AML-193 (cell line): Measurements from ENCODE around the gene PRKCA.
"Not testable (repeated sequence)": the region's sequence is repeated elsewhere in the genome, so short reads cannot be mapped to it uniquely, and the experiment has no call there.

Experiments used
- DNase-seq, 2 experiments: peaks; one replicate each; lab custom pipeline; 2025; lab: John Stamatoyannopoulos, UW

PRKCA gene

DNA sequence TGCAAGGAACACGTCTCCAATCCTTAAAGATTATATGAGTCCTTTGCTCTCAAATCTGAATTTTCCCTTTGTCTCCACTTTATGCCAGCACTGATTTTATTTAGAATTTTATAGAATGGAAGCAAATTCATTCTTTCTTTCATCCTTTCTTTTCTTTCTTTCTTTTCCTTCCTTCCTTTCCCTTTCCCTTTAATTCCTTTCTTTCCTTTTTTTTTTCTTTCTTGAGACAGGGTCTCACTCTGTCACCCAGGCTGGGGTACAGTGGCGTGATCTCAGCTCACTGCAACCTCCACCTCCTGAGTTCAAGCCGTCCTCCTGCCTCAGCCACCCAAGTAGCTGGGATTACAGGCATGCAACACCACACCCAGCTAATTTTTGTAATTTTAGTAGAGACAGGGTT is 187.2 kb downstream of the PRKCA start:
- not testable (repeated sequence) for DNase-seq

DNA sequence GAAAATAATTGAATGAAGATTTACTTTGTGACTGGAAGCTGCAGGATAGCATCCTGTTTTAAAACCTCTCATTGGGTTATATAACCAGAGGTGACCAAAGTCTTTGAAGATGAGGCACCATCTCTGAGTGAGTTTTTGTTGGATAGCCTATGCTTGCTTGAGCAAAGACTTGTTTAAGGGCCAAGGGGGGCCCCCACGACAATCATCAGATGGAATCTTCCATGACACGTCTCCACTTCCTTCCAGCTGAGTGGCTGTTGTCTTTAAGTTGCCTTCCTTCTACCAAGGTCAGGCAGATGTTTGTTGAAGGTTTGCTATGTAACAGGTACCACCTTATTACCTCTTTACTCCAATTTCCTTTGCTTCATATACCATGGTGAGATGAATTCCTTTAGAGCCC is 188.8 kb downstream of the PRKCA start:
- no peak for DNase-seq

DNA sequence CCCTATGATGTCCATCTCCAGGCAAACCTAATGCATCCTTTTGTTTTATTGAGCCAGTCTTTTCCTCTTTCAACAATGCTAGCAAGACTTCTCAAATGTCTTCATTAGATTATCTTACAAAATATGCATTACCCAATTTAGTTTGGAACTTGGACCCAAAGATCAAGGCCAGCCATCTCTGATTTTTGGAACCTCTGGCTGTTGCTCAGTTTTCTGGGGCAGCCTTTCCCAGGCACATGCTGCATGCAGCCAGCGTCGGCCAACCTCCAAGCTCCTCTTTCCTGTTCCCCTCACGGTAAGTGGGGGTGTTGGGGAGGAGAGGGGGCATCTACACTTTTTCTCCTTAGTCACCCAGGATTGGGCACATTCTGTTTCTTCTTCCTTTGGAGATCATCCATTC is 189.3 kb downstream of the PRKCA start:
- DNase-seq, result no peak

DNA sequence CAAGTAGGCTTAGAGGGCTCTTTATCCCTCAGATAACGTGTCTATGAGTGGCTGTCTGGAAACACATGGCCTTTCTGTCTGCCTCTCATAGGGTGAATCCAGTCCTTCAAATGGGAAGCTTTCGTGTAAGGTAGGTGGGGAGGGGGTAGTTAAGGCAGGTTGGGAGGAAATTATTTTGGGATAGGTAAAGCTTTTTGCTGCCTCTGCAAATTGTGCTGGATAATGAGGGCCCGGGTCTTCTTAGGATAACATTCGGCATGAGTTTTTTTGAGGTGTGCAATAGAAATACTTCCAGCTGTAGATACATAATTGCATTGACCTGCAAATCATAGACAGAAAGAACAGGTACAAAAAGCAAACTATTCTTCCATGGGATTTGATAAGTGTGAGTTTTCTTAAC is 189.7 kb downstream of the PRKCA start:
- DNase-seq, result no peak

DNA sequence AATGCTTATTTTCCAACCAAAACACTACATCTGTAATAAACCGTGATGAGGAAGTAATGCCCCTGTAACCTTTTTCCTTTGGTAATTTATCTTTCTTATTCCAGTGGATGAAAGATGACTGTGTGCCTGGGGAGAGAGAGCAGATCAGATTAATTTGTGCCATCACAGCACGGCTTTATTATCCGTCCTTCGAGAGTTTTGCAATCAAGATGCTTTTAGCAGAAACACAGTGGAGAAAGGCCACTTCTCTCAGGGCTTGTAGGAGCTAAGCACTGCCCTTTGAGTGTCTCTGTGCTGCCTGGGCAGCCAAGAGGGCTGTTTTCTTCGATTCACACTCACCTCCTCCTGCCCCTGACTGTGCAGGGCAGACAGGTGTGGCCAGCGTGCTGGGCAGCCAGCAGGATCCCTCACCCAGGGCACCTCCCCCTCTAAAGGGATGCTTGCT is 190.2 kb downstream of the PRKCA start:
- no peak for DNase-seq

DNA sequence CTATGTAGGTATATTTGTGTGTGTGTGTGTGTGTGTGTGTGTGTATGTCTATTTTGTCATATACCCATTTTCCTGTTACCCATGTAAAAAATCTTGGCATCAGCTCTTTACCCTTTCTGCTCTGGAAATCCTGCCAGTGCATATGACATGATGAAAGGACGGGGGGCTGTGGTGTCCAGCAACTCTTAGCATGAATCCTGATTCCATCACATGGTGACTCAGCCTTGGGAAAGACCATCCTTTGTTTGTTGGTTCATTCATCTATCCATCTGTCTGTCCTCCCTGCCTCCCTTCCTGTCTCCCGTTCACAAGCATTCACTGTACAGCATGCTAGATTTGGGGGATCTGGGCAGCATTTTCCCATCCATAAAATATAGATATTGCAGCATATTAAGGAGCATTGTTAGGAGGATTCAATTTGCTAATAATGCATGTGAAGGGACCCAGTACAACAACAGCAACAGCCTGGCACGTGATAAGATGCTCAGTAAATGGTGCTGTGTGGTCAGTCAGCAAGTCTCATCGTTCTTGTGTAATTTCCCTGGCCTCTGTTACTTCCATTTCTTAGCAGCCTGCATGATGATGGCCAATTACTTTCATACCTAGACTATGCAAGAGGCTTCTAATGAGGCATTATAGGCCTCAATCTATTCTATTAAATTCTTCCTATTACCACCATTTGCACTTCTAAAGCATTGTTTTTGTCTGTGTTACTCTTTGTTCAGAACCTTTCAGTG is 191.0 kb downstream of the PRKCA start:
- peak; percentile 93 to 96 for DNase-seq

DNA sequence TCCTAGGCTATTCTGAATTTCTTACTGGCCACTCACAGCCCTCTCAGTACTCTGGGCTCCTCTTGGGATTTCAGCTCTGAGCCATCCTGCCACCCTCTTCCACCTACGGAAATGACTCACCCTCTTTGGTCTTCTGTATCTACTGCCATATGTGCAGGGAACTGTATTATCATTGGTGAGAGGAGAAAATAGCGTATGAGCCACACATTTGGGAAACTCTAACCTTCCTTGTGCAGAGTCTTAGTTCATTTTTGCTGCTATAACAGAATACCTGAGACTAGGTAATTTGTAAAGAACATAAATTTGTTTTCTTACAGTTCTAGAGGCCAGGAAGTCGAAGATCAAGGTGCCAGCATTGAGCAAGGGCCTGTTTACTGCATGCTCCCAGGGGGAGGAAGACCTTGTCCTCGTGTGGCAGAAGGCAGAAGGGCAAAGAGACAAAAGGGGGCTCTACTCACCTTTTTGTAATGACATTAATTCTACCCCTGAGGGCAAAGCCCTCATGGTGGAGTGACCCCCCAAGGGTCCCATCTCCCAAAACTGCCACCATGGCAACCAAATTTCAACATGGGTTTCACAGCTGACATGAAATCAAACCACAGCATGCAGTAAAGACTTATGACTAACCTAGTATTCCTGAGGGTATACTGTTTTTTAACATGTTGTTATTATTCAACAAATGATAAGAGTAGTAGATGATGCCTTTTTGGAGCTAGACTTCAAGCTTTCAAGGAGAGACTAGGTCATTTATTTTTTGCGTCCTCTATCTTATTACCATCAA is 191.8 kb downstream of the PRKCA start:
- DNase-seq, result peak; percentile 92 to 95

DNA sequence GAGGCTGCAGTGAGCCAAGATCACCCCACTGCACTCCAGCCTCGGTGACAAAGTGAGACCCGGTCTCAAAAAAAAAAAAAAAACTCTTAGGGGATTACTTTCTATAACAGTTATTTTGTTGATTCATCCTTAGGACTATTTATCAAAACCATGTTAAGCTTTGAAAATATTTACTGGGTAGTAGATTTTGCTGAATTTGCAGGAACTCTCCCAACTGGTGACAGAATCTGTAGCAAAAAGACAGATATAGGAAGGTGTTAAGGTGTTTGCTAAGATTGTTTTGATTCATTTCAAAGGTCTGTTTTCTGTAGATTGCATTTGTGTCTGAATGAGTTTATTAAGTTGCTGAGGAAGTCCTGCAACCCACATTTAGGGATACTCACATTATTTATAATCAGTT is 192.6 kb downstream of the PRKCA start:
- DNase-seq, result no peak

DNA sequence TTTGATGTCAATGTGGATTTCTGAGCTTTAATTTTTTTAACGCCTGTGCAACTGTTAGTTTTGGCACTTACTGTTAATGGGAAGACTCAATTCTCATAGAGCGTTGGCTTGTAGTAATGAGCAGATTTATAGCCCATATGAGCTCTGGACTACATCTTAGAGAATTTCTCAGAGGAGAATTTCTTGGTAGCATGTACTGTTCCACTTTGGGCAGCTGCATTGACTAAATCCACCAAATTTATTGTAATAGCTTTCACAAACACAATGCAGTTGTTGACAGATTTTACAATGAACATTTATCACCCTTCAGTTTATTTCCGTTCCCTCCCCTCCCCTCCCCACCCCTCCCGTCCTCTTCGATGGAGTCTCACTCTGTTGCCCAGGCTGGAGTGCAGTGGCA is 193.9 kb downstream of the PRKCA start:
- no peak for DNase-seq

DNA sequence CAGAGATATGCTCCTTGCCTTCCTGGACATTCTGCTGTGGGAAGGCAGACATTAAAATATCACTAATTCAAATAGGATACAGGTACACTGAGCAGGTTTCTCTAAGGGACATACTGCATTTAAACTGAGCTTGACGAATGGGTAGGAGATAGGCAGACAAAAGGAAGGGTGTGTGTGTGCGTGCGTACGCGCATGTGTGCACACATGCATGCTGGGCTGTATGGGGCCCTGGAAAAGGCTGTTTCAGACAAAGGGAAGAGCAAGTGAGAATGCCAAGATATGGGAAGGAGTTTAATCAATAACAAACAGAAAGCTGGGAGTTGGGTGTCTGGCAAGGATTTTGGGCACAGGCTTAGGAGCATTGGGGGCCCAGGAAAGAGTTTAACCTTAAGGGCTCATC is 196.2 kb downstream of the PRKCA start:
- DNase-seq, result no peak

DNA sequence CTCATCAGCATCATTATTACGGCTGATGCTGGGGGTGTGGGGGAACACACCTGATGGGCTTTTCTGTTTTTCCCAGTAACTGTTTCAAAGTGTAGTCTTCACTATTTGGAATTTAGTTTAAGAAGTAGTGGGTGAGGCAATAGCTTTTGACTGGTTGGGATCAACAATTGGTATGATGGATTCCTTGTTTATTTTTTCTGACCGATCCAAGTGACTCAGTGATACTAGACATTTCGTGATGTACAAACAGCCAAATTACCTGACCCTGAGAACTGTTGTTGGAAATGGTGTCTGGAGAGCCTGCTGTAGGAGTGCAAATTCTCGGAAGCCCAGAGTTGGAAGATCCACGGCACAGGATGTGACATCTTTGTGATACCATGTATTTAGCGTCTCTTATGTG is 204.2 kb downstream of the PRKCA start:
- DNase-seq, result no peak

DNA sequence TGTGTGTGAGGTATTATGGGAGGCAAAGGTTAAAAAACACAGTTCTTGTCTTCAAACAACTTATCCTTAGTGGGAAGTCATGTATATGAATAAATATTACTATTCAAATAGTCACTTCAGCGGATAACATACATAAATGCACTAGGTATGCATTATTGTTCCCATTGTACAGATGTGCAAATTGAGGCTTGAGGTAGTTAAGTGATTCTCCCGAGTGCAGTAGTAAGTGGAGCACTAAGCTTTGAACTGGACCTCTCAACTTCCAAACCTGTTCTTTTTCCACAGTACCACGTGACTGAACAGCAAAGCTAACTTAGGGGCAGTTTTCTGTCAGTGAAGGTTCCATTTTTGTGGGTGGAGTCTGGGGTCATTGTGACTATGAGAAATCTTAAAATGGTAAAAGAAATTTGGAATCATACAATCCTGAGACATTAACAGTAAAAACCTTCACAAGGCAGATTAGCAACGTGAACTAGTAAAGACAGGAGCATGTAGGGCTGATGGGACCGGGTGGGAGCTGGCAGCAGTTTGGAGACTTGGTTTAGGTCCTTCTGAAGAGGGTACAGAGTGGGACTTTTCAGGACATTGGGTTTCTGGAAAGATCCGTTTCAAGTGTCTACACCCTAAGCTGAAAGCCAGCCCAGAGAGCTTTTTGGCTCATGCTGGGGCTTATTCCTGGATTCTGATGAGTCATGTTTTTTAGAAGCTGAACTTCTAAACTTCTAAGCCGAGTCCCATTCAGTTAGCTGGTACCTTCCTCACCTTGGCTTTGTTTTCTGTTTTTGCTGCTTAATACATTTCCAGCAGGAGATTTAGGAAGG is 204.9 kb downstream of the PRKCA start:
- DNase-seq, result no peak

DNA sequence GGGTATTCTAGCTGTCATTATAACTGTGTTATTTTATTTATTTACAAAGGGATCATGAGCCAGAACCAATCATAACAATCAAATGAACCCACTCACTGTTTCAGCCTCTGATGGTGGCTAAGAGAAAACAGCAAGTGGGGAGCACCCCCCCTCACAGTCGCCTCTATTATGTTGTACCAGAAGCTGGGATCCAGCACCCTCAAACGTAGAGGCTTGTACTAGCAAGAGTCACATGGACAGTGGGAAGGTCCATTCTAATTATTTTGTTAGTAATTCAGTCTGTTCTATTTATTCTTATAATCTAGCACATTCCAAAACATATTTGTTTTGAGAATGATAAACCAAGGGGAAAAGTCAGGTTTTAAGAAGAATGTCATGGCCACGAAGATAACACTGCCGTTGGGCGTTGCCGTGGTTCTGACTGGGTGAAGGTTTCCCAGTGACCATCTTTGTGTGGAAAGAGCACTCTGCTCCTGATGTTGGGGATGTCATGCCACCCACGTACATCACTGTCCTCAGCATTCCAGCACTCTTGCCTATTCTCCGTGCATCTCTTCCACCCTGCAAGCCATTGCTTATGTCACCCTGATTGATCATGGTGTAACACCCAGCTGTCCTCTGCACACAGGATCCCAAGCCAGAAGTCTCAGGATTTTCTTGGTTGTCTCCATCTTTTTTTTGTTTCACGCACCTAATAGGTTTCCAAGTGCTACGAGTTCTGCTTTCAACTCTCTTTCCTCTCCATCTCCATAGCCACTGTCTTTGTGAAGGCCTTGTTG is 205.8 kb downstream of the PRKCA start:
- DNase-seq, result no peak

DNA sequence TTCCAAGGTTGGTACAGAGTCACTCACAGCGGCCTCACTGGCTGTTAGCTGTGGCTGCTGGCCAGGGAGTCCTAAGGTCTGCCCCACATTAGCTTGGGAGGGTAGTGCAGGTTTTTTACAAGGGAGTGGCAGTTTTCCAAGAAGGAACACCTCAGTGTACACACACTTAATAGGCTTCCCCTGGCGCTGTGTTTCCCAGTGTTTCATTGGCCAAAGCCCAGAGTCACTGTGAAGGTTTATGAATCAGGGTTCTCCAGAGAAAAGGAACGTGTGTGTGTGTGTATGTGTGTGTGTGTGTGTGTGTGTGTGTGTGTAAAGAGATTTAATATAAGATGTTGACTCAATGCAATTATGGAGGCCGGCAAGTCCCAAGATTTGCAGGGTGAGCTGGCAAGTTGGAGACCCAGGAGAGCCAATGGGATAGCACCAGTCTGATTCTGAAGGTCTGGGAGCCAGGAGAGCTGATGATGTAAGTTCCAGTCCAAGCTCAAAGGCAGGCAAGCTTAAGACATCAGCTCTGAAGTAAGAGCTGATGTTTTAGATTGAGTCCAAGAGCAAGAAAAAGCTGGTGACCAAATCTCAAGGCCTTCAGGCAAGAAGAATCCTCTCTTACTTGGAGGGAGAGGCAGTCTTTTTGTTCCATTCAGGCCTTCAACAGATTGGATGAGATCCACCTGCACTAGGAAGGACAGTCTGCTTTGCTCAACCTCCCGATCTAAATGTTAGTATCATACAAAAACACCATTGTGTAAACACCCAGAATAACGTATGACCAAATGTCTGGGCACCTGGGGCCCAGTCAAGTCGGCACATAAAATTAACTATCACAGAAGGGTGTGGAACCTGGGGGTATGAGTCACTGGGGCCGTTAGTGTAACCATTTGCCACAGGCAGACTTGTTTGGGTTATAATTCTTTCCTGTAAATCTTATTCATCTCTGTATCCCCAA is 206.8 kb downstream of the PRKCA start:
- no peak for DNase-seq

DNA sequence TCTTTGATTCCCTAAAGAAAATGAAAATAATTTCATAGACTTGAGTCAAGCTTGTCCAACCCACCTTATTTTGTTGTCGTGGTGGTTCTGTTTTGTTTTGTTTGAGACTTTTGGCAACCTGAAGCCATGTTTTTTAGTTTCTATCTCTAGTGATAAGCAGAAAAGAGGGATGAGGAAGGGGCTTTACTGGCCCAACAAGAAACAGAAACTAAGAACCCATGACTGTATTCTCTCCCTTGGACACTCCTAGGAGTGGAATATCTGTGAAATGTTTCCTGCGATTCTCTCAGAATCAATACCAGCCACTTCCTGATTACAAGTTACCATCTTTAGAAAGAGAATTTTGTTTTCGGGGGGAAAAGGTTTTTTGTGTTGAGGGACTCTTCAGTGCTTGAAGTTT is 207.5 kb downstream of the PRKCA start:
- no peak for DNase-seq

DNA sequence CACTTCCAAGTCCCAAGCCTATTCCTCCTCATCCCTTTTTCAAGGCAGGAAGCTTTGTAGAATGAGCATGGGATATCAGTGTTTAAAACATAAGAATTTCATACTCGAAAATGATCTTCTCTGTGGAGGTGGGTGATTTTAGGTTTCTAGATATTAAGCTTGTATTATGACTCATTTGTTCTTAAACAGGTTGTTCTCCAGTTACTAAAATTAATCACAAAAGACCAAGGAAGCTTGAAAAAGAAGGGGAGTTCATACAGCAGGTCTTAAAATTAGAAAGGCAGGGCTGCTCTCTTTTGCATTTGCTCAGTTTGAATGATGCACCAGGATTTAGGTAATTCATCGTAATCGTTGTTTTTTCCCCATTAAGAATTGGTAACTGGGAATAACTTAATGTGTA is 208.7 kb downstream of the PRKCA start:
- no peak for DNase-seq

DNA sequence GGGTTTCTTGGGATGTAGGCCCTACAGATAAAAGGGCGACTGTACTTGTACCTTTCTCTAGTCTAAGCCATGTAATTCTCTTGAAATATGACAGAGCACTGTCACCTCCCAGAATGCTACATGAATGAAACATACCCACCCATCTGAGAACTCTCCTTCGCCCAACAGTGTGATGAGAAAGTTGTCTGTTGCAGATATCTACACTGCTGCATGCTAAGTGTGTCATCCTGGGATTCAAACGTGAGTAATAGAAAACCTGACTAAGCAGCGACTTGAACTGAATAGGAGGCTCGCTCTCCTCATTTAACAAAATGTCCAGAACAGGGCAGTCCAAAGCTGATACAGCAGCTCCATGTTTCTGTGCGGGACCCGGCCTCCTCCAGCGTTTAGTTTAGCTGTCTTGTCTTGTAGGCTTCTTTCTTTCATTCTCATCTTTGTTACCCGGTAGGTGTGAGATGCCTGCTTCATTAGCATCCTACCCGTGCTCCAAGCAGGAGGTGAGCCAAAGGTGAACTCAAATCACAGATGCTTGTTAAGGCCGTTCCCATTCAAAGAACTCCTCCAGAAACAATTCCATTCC is 211.9 kb downstream of the PRKCA start:
- DNase-seq, result no peak

DNA sequence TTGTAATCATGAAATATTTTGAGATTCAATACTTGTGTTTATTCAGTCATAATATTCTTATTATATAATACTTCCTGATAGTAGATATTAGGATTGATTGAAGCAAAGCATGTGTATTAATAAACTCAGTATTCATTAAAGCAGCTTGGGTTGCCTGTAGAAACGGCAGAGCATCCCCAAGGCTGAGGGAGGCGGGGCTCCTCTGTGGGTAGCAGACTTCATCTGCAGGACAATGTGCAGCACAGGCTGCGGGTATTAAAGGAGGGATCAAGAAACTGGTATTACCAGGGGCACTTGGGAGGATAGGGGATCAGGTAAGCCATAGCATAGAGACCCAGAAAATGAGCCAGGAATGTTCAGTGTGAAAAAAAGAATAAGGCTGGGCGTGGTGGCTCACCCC is 213.6 kb downstream of the PRKCA start:
- no peak for DNase-seq

DNA sequence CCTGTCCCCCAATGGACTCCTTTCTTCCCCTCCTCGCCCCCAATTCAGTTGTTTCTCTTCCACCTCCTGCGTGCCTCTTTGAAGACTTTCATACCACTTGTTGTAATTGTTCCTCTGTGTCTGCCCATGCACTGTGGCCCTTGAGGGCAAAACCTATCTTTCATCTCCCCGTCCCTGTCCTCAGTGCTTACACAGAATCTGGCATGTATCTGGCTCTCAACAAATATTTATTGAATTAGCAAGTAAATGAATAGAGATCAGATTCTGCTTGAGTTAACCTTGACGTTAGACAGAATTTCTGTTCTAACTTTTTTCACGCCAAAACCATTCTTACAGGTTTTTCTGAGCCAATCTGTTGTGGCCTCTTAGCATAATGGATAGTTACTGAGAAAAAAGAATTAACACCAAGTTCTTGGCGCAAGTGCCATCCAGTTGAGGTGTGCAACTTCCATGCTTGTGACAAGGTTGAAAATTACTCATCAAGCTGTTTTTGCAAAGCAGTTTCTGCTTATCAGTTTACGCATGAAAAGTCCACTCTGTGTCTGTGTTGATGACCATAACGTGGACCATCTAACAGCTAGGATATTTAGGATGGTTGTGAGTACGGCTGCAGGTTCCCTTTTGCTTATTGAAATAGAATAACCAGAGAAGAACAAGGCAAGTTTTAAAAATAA is 215.1 kb downstream of the PRKCA start:
- no peak for DNase-seq

DNA sequence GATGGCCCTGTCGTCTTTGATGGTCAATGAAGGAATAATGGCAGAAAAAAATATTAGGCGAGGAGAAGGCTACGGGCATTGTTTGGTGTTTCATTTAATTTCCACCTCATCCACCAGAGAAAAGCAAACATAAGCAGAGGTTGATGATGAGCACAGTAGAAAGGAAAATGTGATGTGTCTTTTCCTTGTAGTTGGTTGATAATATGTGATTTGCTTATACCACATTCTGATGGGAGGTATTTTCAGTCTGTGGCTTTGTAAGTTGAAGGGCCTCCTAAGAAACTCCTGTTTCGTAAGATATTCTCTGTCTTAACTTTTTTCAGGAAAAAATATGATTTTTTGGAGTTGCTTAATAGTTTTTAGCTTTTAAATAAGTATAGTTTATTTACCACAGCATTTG is 215.7 kb downstream of the PRKCA start:
- DNase-seq, result peak; percentile 9 to 44
